GM12878 (cell line): ENCODE data around the gene ABCC1. TPM values are rescaled to one million over a fixed set of nuclear protein-coding genes. Genes with fewer than 3 reads are reported as not detected.

Experiments used
- ATAC-seq: fragments of 200-7000 bp; cut with Tn5 transposase; 3 replicates; pipeline ENCODE4 v1.9.1; 2020; ENCODE audit warnings: mild to moderate bottlenecking, moderate library complexity
- BruUV-seq: library from RNA; stranded (reverse); fragments of 400-500 nt; replicated peaks from 2 replicates; lab custom pipeline; 2021; lab: Mats Ljungman, UMichigan
- CTCF ChIA-PET: fragments of 300-600 bp; sonication (Branson Sonifier 250); formaldehyde crosslinking; extraction: SDS; loops from one replicate; lab custom pipeline; 2021; ENCODE audit warnings: inconsistent platforms; lab: Yijun Ruan, JAX
- POLR2A ChIA-PET: fragments of 350-600 bp; formaldehyde crosslinking; extraction: SDS; loops from one replicate; lab custom pipeline; 2021; ENCODE audit warnings: inconsistent platforms; lab: Charles Lee
- RAD21 ChIA-PET: fragments of 300-600 bp; sonication (Branson Sonifier 250); formaldehyde crosslinking; loops from one replicate; lab custom pipeline; 2023; ENCODE audit warnings: antibody characterized with exemption; ENCODE audit not compliant: unreplicated experiment; lab: Charles Lee
- SMC1A ChIA-PET: fragments of 300-600 bp; sonication (Branson Sonifier 250); formaldehyde crosslinking; loops from one replicate; lab custom pipeline; 2023; ENCODE audit not compliant: unreplicated experiment, uncharacterized antibody; lab: Charles Lee
- DNase-seq: peaks from one replicate; pipeline ENCODE4 v3.0.0-alpha.2; 2011; ENCODE audit warnings: low read depth, low spot score
- FAIRE-seq: peaks from 3 replicates; lab custom pipeline; 2011; peaks lifted over from hg19 to GRCh38; lab: Jason Lieb, UNC
- H2AFZ ChIP-seq: 2 replicates; pipeline ENCODE4 v1.6.0; 2011; ENCODE audit warnings: low read depth, low read length, control low read depth; ENCODE audit not compliant: control insufficient read depth
- H3K27ac ChIP-seq: 2 replicates; pipeline ENCODE4 v1.5.1; 2011; ENCODE audit warnings: control low read depth; ENCODE audit not compliant: control insufficient read depth, insufficient read depth
- H3K27me3 ChIP-seq, 2 experiments: replicated peaks in 1 of 2; 2 replicates each; pipeline versions ENCODE4 v1.6.0 to v1.6.1; 2011; ENCODE audit warnings: low read length in 1 of 2; ENCODE audit not compliant: control insufficient read depth in 2 of 2, insufficient read depth in 2 of 2
- H3K36me3 ChIP-seq, 2 experiments: 2 replicates each; pipeline ENCODE4 v1.5.1; 2011; ENCODE audit warnings: low read length in 1 of 2; ENCODE audit not compliant: control insufficient read depth in 2 of 2, insufficient read depth in 2 of 2
- H3K4me1 ChIP-seq: 2 replicates; pipeline ENCODE4 v1.6.1; 2011; ENCODE audit warnings: mild to moderate bottlenecking, low read length, moderate library complexity, mixed read lengths; ENCODE audit not compliant: control insufficient read depth, insufficient read depth
- H3K4me2 ChIP-seq: 2 replicates; pipeline ENCODE4 v1.6.0; 2011; ENCODE audit warnings: control low read depth; ENCODE audit not compliant: control insufficient read depth, insufficient read depth
- H3K4me3 ChIP-seq: fragments of 200-600 bp; sonication (generic); 2 replicates; pipeline ENCODE4 v1.5.1; 2016
- H3K79me2 ChIP-seq: 2 replicates; pipeline ENCODE4 v1.6.0; 2011; ENCODE audit warnings: low read length; ENCODE audit not compliant: control insufficient read depth, insufficient read depth
- H3K9ac ChIP-seq: 2 replicates; pipeline ENCODE4 v1.8.0; 2011; ENCODE audit warnings: low read length, control low read depth, mixed read lengths; ENCODE audit not compliant: control insufficient read depth, insufficient read depth
- H3K9me3 ChIP-seq: replicated peaks from 3 replicates; pipeline ENCODE4 v1.5.1; 2011; ENCODE audit warnings: mild to moderate bottlenecking, low read length; ENCODE audit not compliant: control insufficient read depth, insufficient read depth
- H4K20me1 ChIP-seq: 2 replicates; pipeline ENCODE4 v1.6.0; 2011; ENCODE audit not compliant: control insufficient read depth, insufficient read depth
- BRCA1 ChIP-seq: IDR thresholded peaks from 2 replicates; pipeline ENCODE4 v1.6.1; 2011; ENCODE audit warnings: low read depth, low read length, improper control_type of control experiment
- E4F1 ChIP-seq: fragments of 450-650 bp; IDR thresholded peaks from 2 replicates; pipeline ENCODE4 v1.6.1; 2018; ENCODE audit warnings: borderline replicate concordance, mild to moderate bottlenecking; ENCODE audit not compliant: partially characterized antibody
- HDAC2 ChIP-seq: fragments of 200-600 bp; sonication (generic); IDR thresholded peaks from 2 replicates; pipeline ENCODE4 v1.6.1; 2017
- IKZF2 ChIP-seq, 2 experiments: fragments of 450-650 bp; IDR thresholded peaks; 2 replicates each; pipeline ENCODE4 v1.6.1; 2017; ENCODE audit warnings: mild to moderate bottlenecking in 2 of 2, moderate library complexity in 2 of 2
- NBN ChIP-seq: fragments of 450-650 bp; IDR thresholded peaks from 2 replicates; pipeline ENCODE4 v1.6.1; 2016
- SMC3 ChIP-seq: IDR thresholded peaks from 2 replicates; pipeline ENCODE4 v1.6.1; 2011; ENCODE audit warnings: low read length, improper control_type of control experiment, borderline replicate concordance
- TARDBP ChIP-seq: IDR thresholded peaks from 2 replicates; pipeline ENCODE4 v1.6.1; 2016; ENCODE audit warnings: borderline replicate concordance
- WGBS: methylation state at CpG from one replicate; pipeline ENCODE4 v1.1.6; 2016; ENCODE audit warnings: low lambda C conversion rate; ENCODE audit not compliant: insufficient replicate concordance, insufficient coverage; ENCODE audit errors: missing lambda C conversion rate; 5-methylcytosine and 5-hydroxymethylcytosine counted together
- in situ Hi-C: fragments of 300-500 bp; cut with MboI; formaldehyde crosslinking; loops from 9 replicates; pipeline ENCODE4 v1.14.3; 2018; ENCODE audit warnings: mixed read lengths
- intact Hi-C: fragments of 100-400 bp; cut with micrococcal nuclease; formaldehyde crosslinking; loops from one replicate; pipeline ENCODE4 v1.14.2; 2022; ENCODE audit not compliant: unreplicated experiment
- polyA plus RNA-seq, 11 experiments: library from polyadenylated mRNA; depleted of rRNA in 4 of 11; unstranded in 6 of 11; stranded (reverse) in 5 of 11; fragments of >200 nt; fragmentation: Nextera tagmentation in 4 of 11; fragmentation: Illumina TruSeq in 1 of 11; extraction: Ambion mirVana in 4 of 11; extraction: Trizol in 1 of 11; gene quantifications; 1 replicate in 1 of 11; 2 replicates in 10 of 11; pipeline versions ENCODE4 v1.2.1 to v1.2.3, GENCODE V29; 2011 to 2016; ENCODE audit warnings: inconsistent platforms in 2 of 11, missing spikeins in 2 of 11, low read depth in 1 of 11
- total RNA-seq, 4 experiments: library from RNA; depleted of rRNA in 3 of 4; stranded (reverse); fragments of >200 nt in 3 of 4; fragmentation: Illumina TruSeq in 1 of 4; extraction: Trizol in 1 of 4; gene quantifications; 2 replicates each; pipeline versions ENCODE4 v1.2.1 to v1.2.3, GENCODE V29; 2013 to 2021

ABCC1 gene
- total and polyA plus RNA-seq, 10 of the 15 experiments (the other 5 are each of a cell fraction or from before 2014, with no cell fraction given), result 3.2 to 44.6 (median 14.5) TPM

GRCh38 chr16:15928261-15929104 is 20.9 kb upstream of the ABCC1 start:
- Histone ChIP-seq H4K20me1 (no peaks in the 10 kb centered on the region; the same call in 1 of the 2 replicates), H3K27me3 (no peaks in the 10 kb centered on the region), H3K79me2 (no peaks in the 10 kb centered on the region), H3K9ac (no peak overlapping the region), H3K9me3 (no peaks in the 10 kb centered on the region), H3K36me3 (no peaks in the 10 kb centered on the region), H3K4me1 (no peaks in the 10 kb centered on the region), H3K4me3 (no peak overlapping the region), H3K4me2 (no peak overlapping the region), H2AFZ (no peak overlapping the region), H3K27ac (no peak overlapping the region)
- no peak for DNase-seq
- ChIA-PET SMC1A (interaction anchor here (0.6 to 1.1 kb wide), 2 partner anchors 31 to 140 kb away, joined by 3 to 5 read pairs; no protein-coding TSS in a partner anchor), CTCF (no interaction called here), RAD21 (no interaction called here), POLR2A (no interaction called here)
- no peak for ATAC-seq
- no peak for FAIRE-seq
- TF ChIP-seq TARDBP, result no peak
- TF ChIP-seq HDAC2, result no peak
- no peak for TF ChIP-seq BRCA1
- TF ChIP-seq NBN, result no peak
- no peak for TF ChIP-seq E4F1
- TF ChIP-seq SMC3, result no peak
- TF ChIP-seq IKZF2 (IDR thresholded peaks at IDR 0.05), result no peak
- intact Hi-C loops, result no loop called here
- 83% methylated on average over 18 of the region's 18 CpGs for WGBS
- in situ Hi-C loops, result no loop called here
- BruUV-seq, result no TSS peak
